Activated T-cell treated with anti-CD3 and anti-CD28 coated beads for 24 hours (primary cell): ENCODE measurements around the gene COTL1.
A peak's percentile ranks its signal among the peaks of the same experiment; 100 is the strongest.

Source experiments
- DNase-seq: peaks from one replicate; pipeline ENCODE4 v3.0.0-alpha.2; 2020; ENCODE audit warnings: low read depth

Gene COTL1

GRCh38 chr16:84617791-84618580 is at the start of gene COTL1:
Gene COTL1 (minus strand): TSS chr16:84618078. CDS start chr16:84617914, 164 bp downstream.
- DNase-seq = peak; percentile 93

DNA sequence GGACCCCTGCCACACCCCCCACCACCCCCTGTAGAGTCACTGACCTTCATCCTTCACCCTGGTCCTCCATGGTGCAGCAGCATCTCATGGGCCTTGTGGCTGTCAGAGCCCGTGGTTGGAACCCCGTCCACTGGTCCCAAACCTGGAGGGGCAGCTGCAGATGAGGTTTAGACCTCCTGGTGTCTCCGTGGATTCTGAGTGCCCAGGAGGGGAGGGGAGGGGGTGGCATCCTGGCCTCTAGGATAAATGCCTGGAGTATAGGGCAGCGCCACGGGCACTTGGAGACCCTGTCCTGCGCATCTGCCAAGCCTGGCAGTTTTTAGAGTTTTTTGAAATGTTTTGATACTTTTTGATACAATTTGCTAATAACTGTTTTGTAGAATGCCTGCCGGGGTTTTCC is 48.0 kb upstream of the COTL1 start:
- no peak for DNase-seq

GRCh38 chr16:84665359-84665758 is 47.5 kb upstream of the COTL1 start:
- no peak for DNase-seq

- DNase-seq = no peak
Observed at GRCh38 chr16:84663433-84664101, 45.7 kb upstream of the COTL1 start.

- no peak for DNase-seq
Observed at GRCh38 chr16:84662471-84662870, 44.6 kb upstream of the COTL1 start.

DNA sequence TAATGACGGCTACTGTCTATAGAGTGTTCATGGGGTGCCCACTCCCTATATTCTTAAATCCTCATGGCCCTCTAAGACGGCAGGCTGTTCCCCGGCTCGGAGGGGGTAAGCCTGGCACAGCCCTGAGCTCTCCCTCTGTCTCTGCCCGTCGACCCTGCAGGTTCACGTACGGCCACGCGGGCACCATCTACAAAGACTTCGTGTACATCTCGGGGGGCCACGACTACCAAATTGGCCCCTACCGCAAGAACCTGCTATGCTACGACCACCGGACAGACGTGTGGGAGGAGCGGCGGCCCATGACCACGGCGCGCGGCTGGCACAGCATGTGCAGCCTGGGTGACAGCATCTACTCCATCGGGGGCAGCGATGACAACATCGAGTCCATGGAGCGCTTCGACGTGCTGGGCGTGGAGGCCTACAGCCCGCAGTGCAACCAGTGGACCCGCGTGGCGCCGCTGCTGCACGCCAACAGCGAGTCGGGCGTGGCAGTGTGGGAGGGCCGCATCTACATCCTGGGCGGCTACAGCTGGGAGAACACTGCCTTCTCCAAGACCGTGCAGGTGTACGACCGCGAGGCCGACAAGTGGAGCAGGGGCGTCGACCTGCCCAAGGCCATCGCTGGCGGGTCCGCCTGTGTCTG is 43.7 kb upstream of the COTL1 start:
- no peak for DNase-seq

GRCh38 chr16:84660973-84661372 is 43.1 kb upstream of the COTL1 start:
- DNase-seq = no peak

- no peak for DNase-seq
Observed at GRCh38 chr16:84659656-84660300, 41.9 kb upstream of the COTL1 start.

DNA sequence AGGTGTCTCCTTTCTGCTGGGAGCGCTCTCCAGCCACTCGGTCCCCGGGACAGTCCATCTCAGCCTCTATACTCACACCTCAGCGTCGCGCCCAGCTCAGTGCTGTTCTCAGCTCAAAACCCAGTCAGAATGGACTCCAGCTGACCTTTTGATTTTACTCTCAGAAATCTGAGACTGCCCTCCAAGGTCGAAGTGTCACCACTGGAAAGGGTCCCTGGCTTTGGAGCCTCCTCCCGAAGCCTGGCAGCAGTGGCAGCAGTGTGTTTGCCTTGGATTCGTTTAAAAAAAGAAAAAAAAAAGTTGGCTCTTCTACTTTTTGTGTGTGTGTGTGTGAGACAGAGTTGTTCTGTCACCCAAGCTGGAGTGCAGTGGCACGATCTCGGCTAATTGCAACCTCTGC is 40.8 kb upstream of the COTL1 start:
- no peak for DNase-seq

DNA sequence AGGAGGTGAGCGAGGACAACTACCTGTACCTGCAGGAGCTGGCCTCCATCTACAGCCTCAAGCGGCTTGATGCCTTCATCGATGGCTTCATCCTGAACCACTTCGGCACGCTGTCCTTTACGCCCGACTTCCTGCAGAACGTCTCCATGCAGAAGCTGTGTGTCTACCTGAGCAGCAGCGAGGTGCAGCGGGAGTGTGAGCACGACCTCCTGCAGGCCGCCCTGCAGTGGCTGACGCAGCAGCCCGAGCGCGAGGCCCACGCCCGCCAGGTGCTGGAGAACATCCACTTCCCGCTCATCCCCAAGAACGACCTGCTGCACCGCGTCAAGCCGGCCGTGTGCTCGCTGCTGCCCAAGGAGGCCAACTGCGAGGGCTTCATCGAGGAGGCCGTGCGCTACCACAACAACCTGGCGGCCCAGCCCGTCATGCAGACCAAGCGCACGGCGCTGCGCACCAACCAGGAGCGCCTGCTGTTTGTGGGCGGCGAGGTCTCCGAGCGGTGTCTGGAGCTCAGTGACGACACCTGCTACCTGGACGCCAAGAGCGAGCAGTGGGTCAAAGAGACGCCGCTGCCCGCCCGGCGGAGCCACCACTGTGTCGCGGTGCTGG is 39.5 kb upstream of the COTL1 start:
- DNase-seq = no peak

DNA sequence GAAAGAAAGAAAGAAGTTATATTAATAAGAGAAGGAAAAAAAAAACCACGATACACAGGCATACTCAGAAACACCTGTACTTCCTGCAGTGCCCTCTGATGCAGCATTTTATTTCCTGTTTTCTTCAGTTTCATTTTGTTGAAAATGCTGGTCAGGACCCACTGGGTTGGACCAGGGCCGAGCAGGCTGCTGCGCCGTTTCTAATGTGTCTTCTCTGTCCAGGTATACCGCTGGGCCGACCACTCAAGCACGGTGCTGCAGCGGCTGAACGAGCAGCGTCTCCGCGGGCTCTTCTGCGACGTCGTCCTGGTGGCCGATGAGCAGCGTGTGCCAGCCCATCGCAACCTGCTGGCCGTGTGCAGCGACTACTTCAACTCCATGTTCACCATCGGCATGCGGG is 38.8 kb upstream of the COTL1 start:
- DNase-seq = no peak

- no peak for DNase-seq
Observed at GRCh38 chr16:84654998-84655397, 37.1 kb upstream of the COTL1 start.

DNA sequence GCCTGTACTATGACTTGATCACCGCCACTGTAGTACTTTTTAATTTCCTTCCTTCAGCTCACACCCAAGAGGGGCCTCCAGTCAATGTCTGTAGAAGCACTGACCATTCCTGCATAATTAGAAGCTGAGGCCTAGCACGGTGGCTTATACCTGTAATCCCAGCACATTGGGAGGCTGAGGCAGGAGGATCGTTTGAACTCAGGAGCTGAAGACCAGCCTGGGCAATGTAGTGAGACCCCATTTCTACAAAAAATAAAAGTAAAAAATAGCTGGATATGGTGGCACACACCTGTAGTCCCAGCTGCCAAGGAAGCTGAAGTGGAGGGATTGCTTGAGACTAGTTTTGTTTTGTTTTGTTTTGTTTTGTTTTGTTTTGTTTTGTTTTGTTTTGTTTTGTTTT is 36.4 kb upstream of the COTL1 start:
- no peak for DNase-seq

GRCh38 chr16:84652566-84652965 is 34.7 kb upstream of the COTL1 start:
- no peak for DNase-seq

DNA sequence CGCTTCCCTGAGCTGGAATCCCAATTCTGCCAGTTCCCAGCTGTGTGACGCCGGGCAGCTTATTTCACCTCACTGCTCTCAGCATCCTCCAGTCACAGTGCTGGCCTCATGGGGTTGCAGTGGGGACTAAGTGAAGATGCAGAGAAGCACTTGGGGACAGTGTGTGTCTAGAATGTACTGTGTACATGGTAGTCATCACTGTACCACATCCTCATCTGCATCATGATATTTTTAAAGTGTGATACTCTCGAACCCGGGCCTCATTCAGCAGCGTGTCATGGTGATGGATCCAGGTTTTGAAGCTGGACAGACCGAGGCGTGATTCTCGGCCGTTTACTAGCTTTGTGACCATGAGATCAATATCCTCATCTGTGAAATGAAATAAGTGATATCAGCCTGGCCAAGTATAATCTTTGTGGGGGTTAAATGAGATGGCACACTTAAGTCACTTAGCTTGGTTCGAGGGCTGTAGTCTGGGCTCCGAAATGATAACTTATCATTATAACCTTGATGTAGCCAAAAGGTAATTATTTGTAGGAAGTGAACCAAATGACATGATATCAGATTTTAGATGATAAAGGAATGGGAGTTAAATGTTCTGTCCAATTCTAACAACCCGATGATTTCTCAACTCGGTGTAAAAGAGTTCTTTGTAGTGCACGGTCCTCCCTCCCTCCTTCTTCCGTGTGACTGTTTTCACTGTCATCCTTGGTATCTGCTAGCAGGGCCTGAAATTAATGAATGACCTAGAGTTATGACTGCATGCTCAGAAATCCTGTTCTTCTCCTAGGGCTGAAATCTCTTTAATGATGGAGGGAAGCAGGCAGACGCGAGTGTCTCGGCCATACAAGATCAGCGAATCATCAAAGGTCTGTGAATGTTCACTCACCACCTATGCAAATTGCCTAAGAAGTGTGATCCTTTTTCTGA is 32.4 kb upstream of the COTL1 start:
- no peak for DNase-seq

GRCh38 chr16:84649511-84649861 is 31.6 kb upstream of the COTL1 start:
- DNase-seq = no peak

- no peak for DNase-seq
Observed at GRCh38 chr16:84648595-84649510, 31.0 kb upstream of the COTL1 start.

GRCh38 chr16:84647828-84648594 is 30.1 kb upstream of the COTL1 start, which contains the start of gene KLHL36:
Gene KLHL36 (plus strand): TSS chr16:84648511. CDS start chr16:84650868, 2,357 bp downstream.
- DNase-seq = peak; percentile 57

- DNase-seq = no peak
Observed at GRCh38 chr16:84643674-84644073, 25.8 kb upstream of the COTL1 start.
